Endothelial cell (in vitro differentiated cells): Measurements from ENCODE around the gene PTPRJ. TPM values are rescaled to one million over a fixed set of nuclear protein-coding genes. Genes with fewer than 3 reads are reported as not detected.
"Not testable (repeated sequence)": the region's sequence is repeated elsewhere in the genome, so short reads cannot be mapped to it uniquely, and the experiment has no call there.

Experiments used
- DNase-seq: peaks from one replicate; pipeline ENCODE4 v3.0.0; 2021; ENCODE audit warnings: low spot score
- H3K27ac Mint-ChIP-seq: one replicate; pipeline ENCODE4 v1.8.0; 2021; ENCODE audit warnings: mixed read lengths, inconsistent platforms; ENCODE audit not compliant: unreplicated experiment
- H3K27me3 Mint-ChIP-seq: one replicate; pipeline ENCODE4 v1.8.0; 2021; ENCODE audit warnings: mild to moderate bottlenecking, moderate library complexity, mixed read lengths, inconsistent platforms; ENCODE audit not compliant: unreplicated experiment
- H3K36me3 Mint-ChIP-seq: one replicate; pipeline ENCODE4 v1.8.0; 2021; ENCODE audit warnings: mild to moderate bottlenecking, low read depth, mixed read lengths, inconsistent platforms; ENCODE audit not compliant: unreplicated experiment
- H3K4me1 Mint-ChIP-seq: one replicate; pipeline ENCODE4 v1.8.0; 2021; ENCODE audit warnings: mild to moderate bottlenecking, mixed read lengths, inconsistent platforms; ENCODE audit not compliant: unreplicated experiment
- H3K4me3 Mint-ChIP-seq: one replicate; pipeline ENCODE4 v1.8.0; 2021; ENCODE audit warnings: mild to moderate bottlenecking, mixed read lengths, inconsistent platforms; ENCODE audit not compliant: unreplicated experiment
- H3K9me3 Mint-ChIP-seq: one replicate; pipeline ENCODE4 v1.8.0; 2021; ENCODE audit warnings: mixed read lengths, inconsistent platforms; ENCODE audit not compliant: unreplicated experiment
- CTCF ChIP-seq: fragments of 200-600 bp; sonication (generic); IDR thresholded peaks from one replicate; pipeline ENCODE4 v1.5.0; 2021; ENCODE audit warnings: antibody characterized with exemption; ENCODE audit not compliant: unreplicated experiment
- total RNA-seq: library from RNA; stranded (reverse); fragmentation: NEBNext Ultra II Directional; extraction: Animal tissue kit (Norgen Biotek cat#: 25700); gene quantifications from one replicate; pipeline ENCODE4 v1.2.1, GENCODE V29; 2021; ENCODE audit not compliant: unreplicated experiment

PTPRJ gene
- total RNA-seq, 1 donor from 2014 or later: 1.6 TPM

- H3K4me1 Mint-ChIP-seq: peaks cover 2% of the 10 kb centered on the region
- no peak for DNase-seq
- no peak overlapping the region for H3K27ac Mint-ChIP-seq
- H3K36me3 Mint-ChIP-seq: no peaks in the 10 kb centered on the region
- H3K9me3 Mint-ChIP-seq: no peaks in the 10 kb centered on the region
- no peak for TF ChIP-seq CTCF
- no peak overlapping the region for H3K4me3 Mint-ChIP-seq
- H3K27me3 Mint-ChIP-seq: peaks cover 11% of the 10 kb centered on the region
Measured at GRCh38 chr11:47948137-47948536, 32.2 kb upstream of the PTPRJ start.

GRCh38 chr11:47949001-47949675, 31.2 kb upstream of the PTPRJ start:
- H3K27me3 Mint-ChIP-seq, H3K4me3 Mint-ChIP-seq, H3K4me1 Mint-ChIP-seq, H3K27ac Mint-ChIP-seq, H3K36me3 Mint-ChIP-seq, H3K9me3 Mint-ChIP-seq, DNase-seq: not testable (repeated sequence)

DNA sequence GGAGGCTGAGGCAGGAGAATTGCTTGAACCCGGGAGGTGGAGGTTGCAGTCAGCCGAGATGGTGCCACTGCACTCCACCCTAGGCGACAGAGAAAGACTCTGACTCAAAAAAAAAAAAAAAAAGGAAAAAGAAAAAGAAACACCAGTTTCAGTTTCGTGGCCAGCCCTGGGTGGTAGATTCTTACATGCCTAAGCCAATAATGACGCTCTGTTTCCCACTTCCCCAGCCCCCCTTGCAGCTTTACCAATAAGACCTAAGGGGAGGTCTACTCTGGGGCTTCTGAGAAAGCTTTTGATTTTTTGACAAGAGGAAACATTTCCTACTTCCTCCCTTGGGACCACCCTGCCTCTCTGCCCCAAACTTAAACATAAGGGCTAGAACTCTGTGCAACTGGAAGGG, 30.0 kb upstream of the PTPRJ start:
- no peak for TF ChIP-seq CTCF
- no peaks in the 10 kb centered on the region for H3K9me3 Mint-ChIP-seq
- H3K4me3 Mint-ChIP-seq: no peak overlapping the region
- H3K36me3 Mint-ChIP-seq: no peaks in the 10 kb centered on the region
- H3K27me3 Mint-ChIP-seq: peaks cover 10% of the 10 kb centered on the region
- no peak overlapping the region for H3K27ac Mint-ChIP-seq
- no peak for DNase-seq
- peaks cover 2% of the 10 kb centered on the region for H3K4me1 Mint-ChIP-seq

DNA sequence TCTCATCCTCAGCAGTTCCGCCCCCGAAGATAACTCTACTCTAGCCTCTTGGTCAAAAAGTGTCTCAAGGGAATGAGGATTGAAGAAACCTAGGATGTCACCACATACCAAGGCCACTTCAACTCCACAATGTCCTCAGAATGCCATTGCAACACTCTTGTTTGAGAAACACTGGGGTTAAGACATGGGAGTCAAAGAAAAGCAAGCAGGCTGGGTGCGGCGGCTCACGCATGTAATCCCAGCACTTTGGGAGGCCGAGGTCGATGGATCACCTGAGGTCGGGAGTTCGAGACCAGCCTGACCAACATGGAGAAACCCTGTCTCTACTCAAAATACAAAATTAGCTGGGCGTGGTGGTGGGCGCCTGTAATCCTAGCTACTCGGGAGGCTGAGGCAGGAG, 28.9 kb upstream of the PTPRJ start:
- not testable (repeated sequence) for H3K27ac Mint-ChIP-seq, H3K36me3 Mint-ChIP-seq, H3K9me3 Mint-ChIP-seq, H3K4me3 Mint-ChIP-seq, H3K4me1 Mint-ChIP-seq, H3K27me3 Mint-ChIP-seq, DNase-seq

GRCh38 chr11:47955061-47955755, 25.2 kb upstream of the PTPRJ start:
- Mint-ChIP-seq H3K9me3 (no peaks in the 10 kb centered on the region), H3K27me3 (no peaks in the 10 kb centered on the region), H3K27ac (no peak overlapping the region), H3K4me3 (no peak overlapping the region), H3K36me3 (no peaks in the 10 kb centered on the region), H3K4me1 (no peaks in the 10 kb centered on the region)
- no peak for DNase-seq
- no peak for TF ChIP-seq CTCF

GRCh38 chr11:47960015-47960414, 20.3 kb upstream of the PTPRJ start:
- no peak for TF ChIP-seq CTCF
- Mint-ChIP-seq H3K9me3 (no peaks in the 10 kb centered on the region), H3K4me3 (no peak overlapping the region), H3K27ac (no peak overlapping the region), H3K4me1 (no peaks in the 10 kb centered on the region), H3K27me3 (peaks cover 4% of the 10 kb centered on the region), H3K36me3 (no peaks in the 10 kb centered on the region)
- no peak for DNase-seq
